ENCODE results near the gene GK. TPM values are rescaled to one million over a fixed set of nuclear protein-coding genes. Genes with fewer than 3 reads are reported as not detected.

The GK gene
- total and polyA plus RNA-seq, 9 of the 15 experiments (the other 6 are each of a cell fraction or from before 2014, with no cell fraction given): 8.0 to 15.7 (median 12.4) TPM

DNA sequence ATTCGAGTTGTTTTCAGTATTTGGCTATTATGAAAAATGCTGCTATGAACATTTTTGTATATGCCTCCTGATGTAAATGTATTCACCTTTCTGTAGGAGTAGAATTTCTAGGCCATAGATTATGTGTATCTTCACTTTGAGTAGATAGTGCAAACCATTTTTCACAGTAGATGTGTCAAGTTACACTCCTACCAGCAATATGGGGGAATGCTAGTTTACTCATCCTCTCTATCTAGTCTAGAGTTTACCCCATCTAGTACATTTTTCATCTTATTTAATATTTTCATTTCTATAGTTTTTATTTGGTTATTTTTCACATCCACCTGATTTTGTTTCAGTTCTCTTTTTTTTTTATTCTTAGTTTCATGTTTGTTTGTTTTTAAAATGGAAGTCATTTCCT, 59.0 kb downstream of the GK start (continued):
- TF ChIP-seq SRF (CRISPR knock-in tag; IDR thresholded peaks at IDR 0.05) (no peak), HSF4 (CRISPR knock-in tag; IDR thresholded peaks at IDR 0.05; ENCODE audit: borderline replicate concordance) (no peak)

DNA sequence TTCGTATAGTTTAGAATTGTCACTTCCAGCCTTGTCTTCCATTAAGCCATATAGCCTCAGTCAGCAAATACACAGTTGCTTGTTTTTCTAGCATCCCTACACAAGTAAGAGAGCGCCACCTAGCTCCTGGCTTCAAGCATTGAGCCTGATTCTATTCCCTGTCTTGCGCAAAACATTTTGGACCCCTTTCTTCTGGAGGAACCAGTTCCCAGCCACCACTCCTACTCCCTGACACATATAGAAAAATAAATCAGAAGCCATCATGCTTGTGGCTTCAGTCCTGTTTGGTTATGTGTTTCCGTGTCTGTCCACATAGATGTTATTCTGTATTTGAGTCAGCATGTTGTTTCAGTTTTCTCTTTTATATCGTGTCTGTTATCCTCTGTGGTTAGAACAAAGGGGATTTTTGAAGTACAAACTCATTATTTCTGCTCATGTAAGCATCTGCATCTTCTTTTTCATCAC, 59.9 kb downstream of the GK start:
- Histone ChIP-seq H3K4me2 (ENCODE audit: insufficient read depth, low read length) (no peak overlapping the region), H2AFZ (ENCODE audit: low read depth, low read length) (no peak overlapping the region), H3K27me3 (ENCODE audit: control insufficient read depth in 2 of 2, insufficient read depth in 2 of 2, low read length in 2 of 2) (no peaks in the 10 kb centered on the region), H3K79me2 (ENCODE audit: control insufficient read depth, insufficient read depth, low read length) (no peaks in the 10 kb centered on the region), H3K27ac (ENCODE audit: extremely low read depth, low read depth, low read length) (no peak overlapping the region), H4K20me1 (replicated peaks; ENCODE audit: control insufficient read depth, insufficient read depth, low read length) (no peaks in the 10 kb centered on the region), H3K9me3 (replicated peaks; ENCODE audit: control insufficient read depth, insufficient read depth, low read depth, low read length) (no peaks in the 10 kb centered on the region), H3K36me3 (ENCODE audit: control insufficient read depth, insufficient read depth, low read length) (0 out of 3 replicates have a peak, but pooled peaks cover 3% of the 10 kb centered on the region), H3K9me1 (ENCODE audit: control insufficient read depth, insufficient read depth, low read length) (no peaks in the 10 kb centered on the region), H3K4me3 (no peak overlapping the region), H3K9ac (ENCODE audit: insufficient read depth in 1 of 2, low read depth in 2 of 2, low read length in 2 of 2) (no peak overlapping the region), H3K4me1 (replicated peaks in 1 of 2; ENCODE audit: control insufficient read depth in 2 of 2, insufficient read depth in 2 of 2, low read length in 2 of 2) (no peaks in the 10 kb centered on the region)
- in situ Hi-C loops (cut with MboI): loop anchor here (5.0 kb wide), 1 partner anchor 86 kb away; no protein-coding TSS in a partner anchor
- intact Hi-C loops (cut with micrococcal nuclease): loop anchor here (1.0 kb wide), 2 partner anchors 78 to 143 kb away; no protein-coding TSS in a partner anchor
- WGBS (ENCODE audit: insufficient coverage, low coverage, missing lambda C conversion rate): 35% methylated on average over 5 of the region's 5 CpGs
- BruUV-seq (replicated peaks): no TSS peak
- ChIA-PET POLR2A (no interaction called here), CTCF (ENCODE audit: low intra/inter-chr PET ratio) (interaction anchor here (1.4 to 3.1 kb wide), 2 partner anchors 77 to 142 kb away, joined by 6 to 16 read pairs; no protein-coding TSS in a partner anchor)
- peak in 3 of 4 experiments; percentile 5 to 63 (median 38) for DNase-seq (ENCODE audit: extremely low read depth in 1 of 4, low spot score in 3 of 4)
- FAIRE-seq: peak; percentile 65
- peak; percentile 88 for ATAC-seq
- TF ChIP-seq SIN3A (IDR thresholded peaks at IDR 0.05; ENCODE audit: borderline replicate concordance in 2 of 2, control insufficient read depth in 1 of 2, low read depth in 2 of 2, low read length in 2 of 2): no peak
- peak; percentile 89 for TF ChIP-seq CEBPB (tag; IDR thresholded peaks at IDR 0.05)
- no peak for TF ChIP-seq MYBL2 (IDR thresholded peaks at IDR 0.05; ENCODE audit: low read depth)
- no peak for TF ChIP-seq MYBL2 (CRISPR knock-in tag; IDR thresholded peaks at IDR 0.05; ENCODE audit: borderline replicate concordance)
- peak; percentile 77 for TF ChIP-seq MAFG (tag; conservative IDR thresholded peaks at IDR 0.05)
- TF ChIP-seq, protein P1, sequence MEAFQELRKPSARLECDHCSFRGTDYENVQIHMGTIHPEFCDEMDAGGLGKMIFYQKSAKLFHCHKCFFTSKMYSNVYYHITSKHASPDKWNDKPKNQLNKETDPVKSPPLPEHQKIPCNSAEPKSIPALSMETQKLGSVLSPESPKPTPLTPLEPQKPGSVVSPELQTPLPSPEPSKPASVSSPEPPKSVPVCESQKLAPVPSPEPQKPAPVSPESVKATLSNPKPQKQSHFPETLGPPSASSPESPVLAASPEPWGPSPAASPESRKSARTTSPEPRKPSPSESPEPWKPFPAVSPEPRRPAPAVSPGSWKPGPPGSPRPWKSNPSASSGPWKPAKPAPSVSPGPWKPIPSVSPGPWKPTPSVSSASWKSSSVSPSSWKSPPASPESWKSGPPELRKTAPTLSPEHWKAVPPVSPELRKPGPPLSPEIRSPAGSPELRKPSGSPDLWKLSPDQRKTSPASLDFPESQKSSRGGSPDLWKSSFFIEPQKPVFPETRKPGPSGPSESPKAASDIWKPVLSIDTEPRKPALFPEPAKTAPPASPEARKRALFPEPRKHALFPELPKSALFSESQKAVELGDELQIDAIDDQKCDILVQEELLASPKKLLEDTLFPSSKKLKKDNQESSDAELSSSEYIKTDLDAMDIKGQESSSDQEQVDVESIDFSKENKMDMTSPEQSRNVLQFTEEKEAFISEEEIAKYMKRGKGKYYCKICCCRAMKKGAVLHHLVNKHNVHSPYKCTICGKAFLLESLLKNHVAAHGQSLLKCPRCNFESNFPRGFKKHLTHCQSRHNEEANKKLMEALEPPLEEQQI (IDR thresholded peaks at IDR 0.05): no peak
- TF ChIP-seq ARID2 (IDR thresholded peaks at IDR 0.05): peak; percentile 65; the same call in 1 of the 2 replicates
- TF ChIP-seq ZNF699 (CRISPR knock-in tag; IDR thresholded peaks at IDR 0.05; ENCODE audit: insufficient replicate concordance): no peak
- peak; percentile 51; the same call in 1 of the 2 replicates for TF ChIP-seq CEBPG (CRISPR knock-in tag; IDR thresholded peaks at IDR 0.05)
- peak in 1 of 2 experiments; percentile 64; a peak in 1 of 4 replicates for TF ChIP-seq CEBPG (tag; conservative IDR thresholded peaks at IDR 0.05 in 1 of 2, IDR thresholded peaks at IDR 0.05 in 1 of 2)
- no peak for TF ChIP-seq RBFOX2 (IDR thresholded peaks at IDR 0.05; ENCODE audit: low read depth, low read length)
- TF ChIP-seq, protein P2, sequence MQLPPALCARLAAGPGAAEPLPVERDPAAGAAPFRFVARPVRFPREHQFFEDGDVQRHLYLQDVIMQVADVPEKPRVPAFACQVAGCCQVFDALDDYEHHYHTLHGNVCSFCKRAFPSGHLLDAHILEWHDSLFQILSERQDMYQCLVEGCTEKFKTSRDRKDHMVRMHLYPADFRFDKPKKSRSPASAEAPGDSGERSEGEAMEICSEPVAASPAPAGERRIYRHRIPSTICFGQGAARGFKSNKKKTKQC (CRISPR knock-in tag; IDR thresholded peaks at IDR 0.05): no peak
- peak; percentile 73 to 83 for TF ChIP-seq RAD21 (CRISPR knock-in tag; conservative IDR thresholded peaks at IDR 0.05 in 1 of 2, IDR thresholded peaks at IDR 0.05 in 1 of 2)
- TF ChIP-seq MAFK (IDR thresholded peaks at IDR 0.05; ENCODE audit: low read length): peak; percentile 64
- TF ChIP-seq C11orf30 (IDR thresholded peaks at IDR 0.05; ENCODE audit: low read depth): peak; percentile 80

All from K562 (cell line).